LNCaP clone FGC (cell line): ENCODE data around the gene ENHO.

Experiments
- DNase-seq: peaks from one replicate; pipeline ENCODE4 v3.0.0-alpha.2; 2011; ENCODE audit warnings: low read depth
- H3K4me3 ChIP-seq: 2 replicates; pipeline ENCODE4 v1.5.1; 2011; ENCODE audit warnings: mild to moderate bottlenecking, low read depth, low read length, control low read depth
- TF ChIP-seq, protein P1 (sequence below): IDR thresholded peaks from 2 replicates; pipeline ENCODE4 v1.5.1; 2012; ENCODE audit warnings: mild to moderate bottlenecking; ENCODE audit not compliant: control insufficient read depth, insufficient read depth; ENCODE audit errors: extremely low read depth

ENHO gene

DNA sequence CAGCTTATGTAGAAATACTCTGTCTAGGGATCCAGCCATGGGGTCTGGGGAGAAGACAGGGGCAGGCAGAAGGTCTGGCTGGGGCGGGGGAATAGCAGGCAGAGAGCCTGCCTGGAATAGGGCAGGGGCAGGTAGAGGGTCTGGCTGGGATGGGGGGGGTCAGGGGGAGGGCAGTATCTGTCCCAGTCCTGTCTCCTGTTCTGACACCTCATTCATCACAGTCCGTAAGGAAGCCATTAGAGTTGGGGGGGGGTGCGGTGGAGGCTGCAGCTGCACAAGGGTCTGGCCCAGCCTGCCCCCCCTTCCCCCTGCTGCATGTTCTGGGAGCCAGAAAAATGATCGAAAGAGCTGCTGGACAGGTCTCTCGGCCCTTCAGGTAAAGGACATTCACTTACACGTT, 34.2 kb upstream of the ENHO start:
- TF ChIP-seq, protein P1, sequence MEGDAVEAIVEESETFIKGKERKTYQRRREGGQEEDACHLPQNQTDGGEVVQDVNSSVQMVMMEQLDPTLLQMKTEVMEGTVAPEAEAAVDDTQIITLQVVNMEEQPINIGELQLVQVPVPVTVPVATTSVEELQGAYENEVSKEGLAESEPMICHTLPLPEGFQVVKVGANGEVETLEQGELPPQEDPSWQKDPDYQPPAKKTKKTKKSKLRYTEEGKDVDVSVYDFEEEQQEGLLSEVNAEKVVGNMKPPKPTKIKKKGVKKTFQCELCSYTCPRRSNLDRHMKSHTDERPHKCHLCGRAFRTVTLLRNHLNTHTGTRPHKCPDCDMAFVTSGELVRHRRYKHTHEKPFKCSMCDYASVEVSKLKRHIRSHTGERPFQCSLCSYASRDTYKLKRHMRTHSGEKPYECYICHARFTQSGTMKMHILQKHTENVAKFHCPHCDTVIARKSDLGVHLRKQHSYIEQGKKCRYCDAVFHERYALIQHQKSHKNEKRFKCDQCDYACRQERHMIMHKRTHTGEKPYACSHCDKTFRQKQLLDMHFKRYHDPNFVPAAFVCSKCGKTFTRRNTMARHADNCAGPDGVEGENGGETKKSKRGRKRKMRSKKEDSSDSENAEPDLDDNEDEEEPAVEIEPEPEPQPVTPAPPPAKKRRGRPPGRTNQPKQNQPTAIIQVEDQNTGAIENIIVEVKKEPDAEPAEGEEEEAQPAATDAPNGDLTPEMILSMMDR, result no peak
- DNase-seq, result no peak
- H3K4me3 ChIP-seq, result no peak overlapping the region

DNA sequence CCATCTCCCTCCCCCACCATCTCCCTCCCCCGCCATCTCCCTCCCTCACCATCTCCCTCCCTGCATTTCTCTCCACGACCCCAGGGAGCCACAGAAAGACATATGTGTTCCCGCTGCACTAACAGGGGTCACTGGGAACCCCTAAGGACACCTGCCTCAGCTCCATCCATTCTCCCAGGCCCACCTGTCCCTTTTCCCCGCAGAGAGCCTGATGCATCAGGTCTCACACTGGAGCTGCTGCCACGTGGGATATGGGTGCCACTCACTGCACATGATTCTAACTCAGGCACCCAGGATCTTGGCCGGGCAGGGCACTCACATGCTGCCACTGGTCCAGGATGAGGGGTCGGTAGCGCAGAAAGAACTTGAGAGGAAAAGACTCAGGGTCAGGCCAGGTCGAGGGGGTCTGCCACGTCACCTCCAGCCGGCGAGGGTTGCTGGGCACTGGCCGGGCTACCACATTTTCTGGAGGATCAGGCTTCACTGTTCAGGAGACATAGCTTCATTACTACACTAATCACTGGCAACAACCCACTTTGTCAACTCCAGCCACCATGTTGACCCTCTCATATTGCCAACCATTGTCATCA, 33.2 kb upstream of the ENHO start:
- TF ChIP-seq, protein P1, result no peak
- no peak overlapping the region for H3K4me3 ChIP-seq
- no peak for DNase-seq

DNA sequence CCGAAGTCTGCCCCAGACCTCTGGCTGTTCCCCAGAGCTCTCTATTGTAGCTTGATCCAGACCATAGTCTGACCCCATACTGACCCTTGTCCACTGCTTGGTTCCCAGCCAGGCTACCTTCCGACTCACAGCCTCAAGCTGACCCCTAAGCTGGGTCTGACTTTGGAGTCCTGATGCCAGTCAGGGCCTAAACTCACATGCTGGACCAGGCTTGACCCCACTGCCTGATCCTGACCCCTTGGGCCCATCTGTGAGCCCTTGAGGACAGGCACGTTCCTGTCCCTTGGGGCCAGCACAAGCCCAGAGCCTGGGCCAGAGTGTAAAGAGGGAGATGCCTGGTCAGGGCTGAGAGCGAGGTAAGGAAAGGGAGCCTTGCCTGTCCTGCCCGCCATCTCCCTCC, 32.7 kb upstream of the ENHO start:
- DNase-seq, result no peak
- no peak overlapping the region for H3K4me3 ChIP-seq

DNA sequence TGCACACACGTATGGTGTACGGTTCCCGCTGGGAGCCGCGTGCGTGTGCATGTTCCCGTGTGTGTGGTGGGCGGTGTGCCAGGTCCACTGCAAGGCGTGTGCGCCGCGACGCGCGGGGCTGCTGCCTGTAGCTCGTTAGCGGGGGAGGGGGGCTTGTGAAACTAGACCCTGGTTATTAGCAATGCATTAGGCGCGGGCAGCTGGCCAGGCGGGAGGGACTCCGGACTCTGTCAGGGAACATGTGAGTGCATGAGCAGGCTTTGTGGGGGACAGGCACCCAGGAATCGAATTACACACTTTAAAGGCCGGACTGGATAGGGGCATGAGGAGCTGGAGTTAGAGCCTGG, 32.2 kb upstream of the ENHO start:
- H3K4me3 ChIP-seq, result no peak overlapping the region
- no peak for DNase-seq
- TF ChIP-seq, protein P1, result no peak

More for the DNA sequence above, 32.7 kb upstream of the ENHO start:
- TF ChIP-seq, protein P1, result no peak

DNA sequence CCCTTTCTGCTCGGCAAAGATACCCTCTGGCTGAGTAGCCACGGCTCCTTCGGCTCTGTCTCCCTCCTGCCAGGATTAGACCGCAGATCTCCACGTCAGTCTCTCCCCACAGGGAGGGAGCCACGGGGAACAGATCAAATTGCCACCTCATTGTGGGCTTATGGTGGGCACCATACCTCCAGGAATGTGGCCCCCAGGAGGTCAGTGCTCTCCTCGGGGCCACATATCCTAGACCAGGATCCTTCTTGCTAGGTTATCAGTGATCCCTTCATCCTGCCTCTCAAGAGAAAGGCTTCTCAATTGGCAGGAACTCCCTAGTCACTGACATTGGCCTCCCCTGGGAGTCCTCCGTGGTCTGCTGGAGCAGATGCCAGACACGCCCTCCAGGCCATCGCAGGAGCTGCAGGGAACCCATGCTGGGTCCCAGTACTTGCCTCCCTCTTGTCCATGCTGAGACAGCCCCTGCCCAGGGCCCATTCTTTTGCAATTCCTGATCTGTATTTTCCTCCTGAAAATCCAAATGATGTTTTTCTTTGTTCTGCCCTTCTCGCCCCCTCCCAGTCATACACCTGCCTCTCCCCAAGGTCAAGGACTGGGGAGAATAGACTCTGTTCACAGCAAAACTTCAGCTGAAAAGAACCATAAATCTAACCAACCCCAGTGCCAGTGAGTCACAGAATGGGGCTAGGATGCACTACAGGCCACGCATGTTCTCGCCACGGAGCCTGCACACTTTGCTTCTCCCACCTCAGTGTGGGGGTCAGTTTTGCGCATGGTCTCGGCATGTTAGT, 31.6 kb upstream of the ENHO start:
- TF ChIP-seq, protein P1, result no peak
- no peak for DNase-seq
- no peak overlapping the region for H3K4me3 ChIP-seq

DNA sequence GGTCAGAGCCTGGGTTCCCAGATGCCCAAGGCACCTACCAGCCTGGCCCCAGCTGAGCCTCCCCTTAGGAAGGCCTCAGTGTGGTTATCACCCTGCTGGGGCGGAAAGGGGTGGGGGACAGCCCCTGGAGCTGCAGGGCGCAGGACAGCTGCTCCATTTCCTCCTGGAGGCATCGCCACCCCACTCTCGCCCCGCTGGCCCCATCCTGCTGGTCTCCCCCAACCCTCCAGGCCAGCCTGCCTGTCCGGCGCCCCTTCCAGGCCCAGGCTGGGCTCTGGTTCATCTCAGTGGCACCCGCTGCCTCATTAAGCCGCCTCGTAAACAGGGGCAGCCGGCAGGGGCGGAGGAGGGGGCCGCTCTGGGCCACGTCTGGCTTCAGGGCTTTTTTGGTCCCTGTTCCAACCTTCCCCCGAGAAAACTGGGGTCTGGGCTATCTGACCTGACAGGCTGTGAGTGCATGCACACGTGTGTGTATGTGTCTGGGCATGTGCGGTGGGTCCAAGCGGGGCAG, 30.8 kb upstream of the ENHO start:
- no peak overlapping the region for H3K4me3 ChIP-seq
- TF ChIP-seq, protein P1, result no peak
- DNase-seq, result no peak
